Activated T-cell treated with anti-CD3 and anti-CD28 coated beads, Interleukin-2, amount 50 U/mL, for 4 hours (primary cell): ENCODE results near the gene OSMR. TPM values are rescaled to one million over a fixed set of nuclear protein-coding genes. Genes with fewer than 3 reads are reported as not detected.
A peak's percentile ranks its signal among the peaks of the same experiment; 100 is the strongest.

Experiments
- ATAC-seq, 2 donors: fragments of 200-7000 bp; cut with Tn5 transposase; one replicate each; pipeline ENCODE4 v1.10.0; 2021
- DNase-seq: peaks from one replicate; pipeline ENCODE4 v3.0.0-alpha.2; 2020
- H3K27me3 Mint-ChIP-seq: one replicate; pipeline ENCODE4 v1.8.0; 2021; ENCODE audit warnings: low read depth, mixed read lengths
- H3K36me3 Mint-ChIP-seq: one replicate; pipeline ENCODE4 v1.8.0; 2022; ENCODE audit warnings: mixed read lengths; ENCODE audit not compliant: insufficient read depth
- H3K4me1 Mint-ChIP-seq: one replicate; pipeline ENCODE4 v1.8.0; 2021; ENCODE audit warnings: low read depth, mixed read lengths
- H3K4me3 Mint-ChIP-seq: one replicate; pipeline ENCODE4 v1.8.0; 2021; ENCODE audit warnings: mild to moderate bottlenecking, moderate library complexity, mixed read lengths
- H3K9me3 Mint-ChIP-seq: one replicate; pipeline ENCODE4 v1.8.0; 2021; ENCODE audit warnings: mixed read lengths
- total RNA-seq, 3 donors: library from RNA; stranded (reverse); gene quantifications; one replicate each; pipeline ENCODE4 v1.2.1, GENCODE V29; 2021

Gene OSMR
- total RNA-seq, 3 donors from 2014 or later: 0.08 to 0.16 (median 0.15) TPM

DNA sequence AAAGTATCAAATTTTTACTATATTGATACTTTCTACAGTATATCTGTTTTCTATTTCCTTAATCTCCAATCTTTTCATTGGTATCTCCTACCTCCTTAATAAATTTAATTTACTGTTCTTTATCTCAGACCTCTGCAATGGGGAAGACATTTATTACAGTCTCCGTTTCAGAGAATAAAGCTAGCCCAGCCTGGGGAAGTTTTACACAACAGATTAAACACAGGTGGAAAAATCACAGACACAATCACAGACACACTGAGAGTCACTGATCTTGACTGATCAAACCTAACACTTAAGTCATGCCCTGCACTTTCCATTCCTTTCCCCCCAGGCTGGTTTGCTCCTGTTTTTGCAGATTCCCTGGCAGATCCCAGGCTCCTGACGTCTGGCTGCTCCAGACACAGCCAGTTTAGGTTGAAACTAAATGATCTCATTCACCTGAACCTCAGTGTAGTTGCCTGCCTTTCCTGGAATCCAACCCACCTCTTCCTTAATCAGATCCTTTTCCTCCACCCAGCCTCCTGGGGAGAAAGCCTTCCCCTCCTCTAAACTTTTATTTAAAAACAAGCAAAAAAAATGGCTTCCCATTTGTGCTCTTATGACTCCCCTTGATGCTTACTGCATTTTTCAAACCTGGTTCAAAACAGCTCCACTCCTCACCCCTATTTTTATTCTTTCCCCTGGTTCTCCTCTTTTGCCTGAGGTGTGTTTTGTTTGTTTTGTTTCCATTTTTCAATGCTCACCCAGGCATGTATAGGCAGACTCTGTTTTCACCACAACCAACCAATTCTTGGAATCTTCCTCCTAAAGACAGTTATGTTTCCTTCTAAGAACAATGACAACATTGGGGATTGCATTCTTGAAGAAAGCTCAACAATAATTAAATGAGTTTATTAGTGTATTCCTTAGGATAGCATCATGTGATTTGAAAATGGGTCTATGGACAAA lies 29.5 kb upstream of the OSMR start:
- DNase-seq (no peak), ATAC-seq (no peak)
- Mint-ChIP-seq H3K4me1 (no peaks in the 10 kb centered on the region), H3K4me3 (no peak overlapping the region), H3K36me3 (no peaks in the 10 kb centered on the region), H3K9me3 (no peaks in the 10 kb centered on the region), H3K27me3 (peaks cover 35% of the 10 kb centered on the region)

DNA sequence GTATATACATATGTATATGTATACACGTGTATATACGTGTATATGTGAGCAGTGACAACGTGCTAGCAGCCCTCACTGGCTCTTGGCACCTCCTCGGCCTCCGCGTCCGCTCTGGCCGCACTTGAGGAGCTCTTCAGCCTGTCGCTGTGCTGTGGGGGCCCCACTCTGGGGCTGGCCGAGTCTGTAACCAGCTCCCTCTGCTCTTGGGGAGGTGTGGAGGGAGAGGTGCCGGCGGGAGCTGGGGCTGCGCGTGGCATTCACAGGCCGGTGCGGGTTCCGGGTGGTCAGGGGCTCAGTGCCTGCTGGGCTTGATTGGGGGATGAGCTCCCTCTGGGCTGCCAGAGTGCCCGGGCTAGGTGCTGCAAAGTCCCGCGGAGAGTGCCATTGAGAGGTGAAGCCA lies 24.1 kb upstream of the OSMR start:
- H3K27me3 Mint-ChIP-seq: peaks cover 19% of the 10 kb centered on the region
- H3K9me3 Mint-ChIP-seq: peaks cover 7% of the 10 kb centered on the region

DNA sequence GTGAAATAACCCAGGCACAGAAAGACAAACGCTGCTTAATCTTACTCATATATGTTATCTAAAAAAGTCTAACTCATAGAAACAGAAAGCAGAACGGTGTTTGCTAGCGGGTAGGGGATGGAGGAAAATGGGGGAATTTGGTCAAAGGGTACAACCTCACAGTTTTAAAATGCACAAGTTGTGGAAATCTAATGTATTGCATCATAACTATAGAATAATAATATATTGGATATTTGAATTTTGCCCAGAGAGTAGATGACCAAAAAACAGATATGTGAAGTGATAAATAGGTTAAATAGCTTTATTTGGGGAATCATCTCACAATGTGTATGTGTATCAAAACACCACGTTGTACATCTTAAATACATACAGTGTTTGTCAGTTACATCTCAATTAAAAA lies 22.3 kb upstream of the OSMR start:
- no peak overlapping the region for H3K4me3 Mint-ChIP-seq
- peaks cover 9% of the 10 kb centered on the region for H3K9me3 Mint-ChIP-seq
- no peaks in the 10 kb centered on the region for H3K4me1 Mint-ChIP-seq
- H3K36me3 Mint-ChIP-seq: no peaks in the 10 kb centered on the region
- ATAC-seq (no peak), DNase-seq (no peak)
- peaks cover 9% of the 10 kb centered on the region for H3K27me3 Mint-ChIP-seq

More for the DNA sequence above, 24.1 kb upstream of the OSMR start:
- DNase-seq: no peak
- Mint-ChIP-seq H3K36me3 (no peaks in the 10 kb centered on the region), H3K4me3 (no peak overlapping the region), H3K4me1 (no peaks in the 10 kb centered on the region)
- no peak for ATAC-seq

DNA sequence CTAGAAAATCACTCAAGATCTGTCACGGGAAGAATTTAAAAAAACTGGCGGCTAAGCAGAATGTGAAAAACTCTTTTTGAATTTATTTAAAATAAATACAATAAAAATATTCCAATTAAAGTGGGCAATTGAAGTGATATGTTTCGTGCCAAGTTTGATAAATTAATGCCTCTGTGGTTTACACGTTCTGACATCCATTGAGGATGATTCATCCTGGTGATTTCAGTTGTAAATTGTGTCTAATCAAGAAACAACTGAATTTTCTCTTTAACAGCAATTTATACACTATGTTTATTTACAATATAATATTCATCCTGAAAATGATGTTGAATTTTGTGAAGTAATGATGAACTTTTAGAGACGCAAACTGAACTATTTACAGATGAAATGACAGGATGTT lies 21.0 kb upstream of the OSMR start:
- no peak overlapping the region for H3K4me3 Mint-ChIP-seq
- no peaks in the 10 kb centered on the region for H3K4me1 Mint-ChIP-seq
- H3K9me3 Mint-ChIP-seq: peaks cover 9% of the 10 kb centered on the region
- H3K36me3 Mint-ChIP-seq: no peaks in the 10 kb centered on the region
- ATAC-seq: no peak
- peaks cover 5% of the 10 kb centered on the region for H3K27me3 Mint-ChIP-seq
- no peak for DNase-seq

DNA sequence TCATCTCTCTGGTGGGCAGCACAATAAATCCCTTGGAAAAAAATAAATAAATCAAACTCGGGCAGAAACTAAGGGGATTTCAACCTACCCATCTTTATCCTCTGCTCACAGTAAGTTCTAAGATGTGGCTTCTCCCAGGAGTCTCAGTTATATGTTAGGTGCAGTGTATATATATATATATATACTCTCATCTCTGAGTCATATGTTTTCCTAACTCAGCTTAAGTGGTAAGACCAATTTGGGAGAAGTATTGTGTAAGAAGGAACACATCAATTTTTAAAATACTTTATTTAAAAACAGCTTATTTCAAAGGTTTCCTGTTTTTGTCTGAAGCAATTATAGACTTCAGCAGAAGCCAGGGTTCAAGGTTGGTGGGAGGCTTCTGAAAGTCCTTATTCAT lies 20.3 kb upstream of the OSMR start:
- DNase-seq (no peak), ATAC-seq (no peak)
- Mint-ChIP-seq H3K9me3 (peaks cover 9% of the 10 kb centered on the region), H3K27me3 (peaks cover 5% of the 10 kb centered on the region), H3K4me1 (no peaks in the 10 kb centered on the region), H3K4me3 (no peak overlapping the region), H3K36me3 (no peaks in the 10 kb centered on the region)

DNA sequence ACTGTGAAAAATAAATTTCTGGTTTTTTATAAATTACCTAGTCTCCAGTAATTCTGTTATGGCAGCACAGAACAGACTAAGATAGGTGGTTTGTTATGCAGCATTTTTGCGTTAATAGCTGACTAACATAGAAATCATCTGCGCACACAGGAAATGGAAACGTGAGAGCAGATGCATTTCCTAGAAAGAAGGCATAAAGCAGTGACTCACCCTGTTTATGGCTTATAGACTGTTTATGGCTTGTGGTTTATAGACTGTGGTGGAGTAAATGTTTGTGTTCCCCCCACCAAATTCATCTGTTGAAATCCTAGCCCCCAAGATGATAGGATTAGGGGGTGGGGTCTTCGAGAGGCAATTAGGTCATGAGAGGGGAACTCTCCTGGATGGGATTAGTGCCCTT lies 18.3 kb upstream of the OSMR start:
- DNase-seq (no peak), ATAC-seq (no peak)
- Mint-ChIP-seq H3K4me1 (no peaks in the 10 kb centered on the region), H3K4me3 (no peak overlapping the region), H3K27me3 (peaks cover 7% of the 10 kb centered on the region), H3K9me3 (peaks cover 5% of the 10 kb centered on the region), H3K36me3 (no peaks in the 10 kb centered on the region)

DNA sequence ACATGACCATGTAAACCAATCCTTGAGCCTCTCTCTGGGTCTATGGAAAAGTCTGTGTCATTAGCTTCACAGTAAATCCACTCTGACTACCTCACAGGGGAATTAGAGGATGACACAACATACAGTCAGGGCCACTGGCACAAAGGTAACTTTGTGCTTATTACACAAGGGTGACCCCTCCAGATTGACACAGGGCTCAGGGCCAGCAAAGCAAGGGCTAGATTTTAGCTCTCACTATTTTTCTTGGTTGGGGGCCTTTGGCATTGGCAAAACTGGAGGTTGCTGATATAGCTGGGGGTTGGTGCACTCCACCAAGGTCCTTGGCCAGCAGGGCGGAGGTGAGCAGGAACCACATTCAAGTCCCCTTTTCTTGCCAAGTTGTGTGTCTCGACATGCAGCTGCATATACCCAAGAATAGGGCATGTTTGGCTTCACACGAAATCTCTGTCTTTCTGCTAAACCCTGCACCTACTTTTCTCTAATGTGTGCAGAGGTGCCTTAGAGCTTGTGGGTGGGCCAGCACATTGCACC lies 15.2 kb upstream of the OSMR start:
- Mint-ChIP-seq H3K4me1 (no peaks in the 10 kb centered on the region), H3K4me3 (no peak overlapping the region), H3K9me3 (peaks cover 3% of the 10 kb centered on the region), H3K36me3 (no peaks in the 10 kb centered on the region), H3K27me3 (peaks cover 7% of the 10 kb centered on the region)
- DNase-seq (no peak), ATAC-seq (no peak)

DNA sequence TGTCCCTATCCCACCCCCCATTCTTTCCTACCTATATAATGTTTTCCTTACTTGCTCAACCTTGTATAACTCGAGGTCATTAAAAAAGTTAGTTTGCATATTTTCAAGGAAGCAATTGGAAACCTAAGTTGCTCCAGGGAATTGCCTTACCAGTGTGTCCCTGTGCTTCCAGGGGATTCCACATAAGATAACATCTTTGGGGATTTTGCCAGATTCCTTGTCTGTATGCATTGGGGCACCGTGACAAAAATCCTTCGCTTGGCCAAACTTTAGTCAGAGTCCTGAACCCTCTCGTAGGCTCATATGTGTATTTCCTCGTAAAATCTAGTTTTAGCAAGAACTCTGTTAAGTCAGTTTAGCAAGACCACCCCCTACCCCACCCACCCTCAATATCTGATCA lies 14.7 kb upstream of the OSMR start:
- Mint-ChIP-seq H3K27me3 (peaks cover 7% of the 10 kb centered on the region), H3K4me1 (no peaks in the 10 kb centered on the region), H3K9me3 (peaks cover 3% of the 10 kb centered on the region), H3K36me3 (no peaks in the 10 kb centered on the region), H3K4me3 (no peak overlapping the region)
- ATAC-seq: no peak
- no peak for DNase-seq

DNA sequence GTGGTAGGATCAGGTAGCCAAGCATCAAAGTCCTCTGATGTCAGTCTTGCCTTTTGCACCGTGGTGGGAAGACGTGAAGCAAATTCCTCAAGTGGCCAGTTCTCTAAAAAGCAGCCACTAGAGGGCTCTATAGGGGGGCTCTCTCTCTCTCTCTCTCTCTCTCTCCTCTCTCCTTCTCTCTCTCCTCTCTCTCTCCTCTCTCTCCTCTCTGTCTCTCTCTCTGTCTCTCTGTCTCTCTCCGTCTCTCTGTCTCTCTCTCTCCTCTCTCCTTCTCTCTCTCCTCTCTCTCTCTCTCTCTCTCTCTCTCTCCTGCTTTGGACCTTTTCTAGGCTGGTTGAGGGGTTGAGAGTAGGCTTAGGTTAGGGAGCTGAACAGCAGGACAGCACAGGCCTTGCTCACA lies 13.9 kb upstream of the OSMR start:
- H3K9me3 Mint-ChIP-seq: peaks cover under 1% of the 10 kb centered on the region
- no peak overlapping the region for H3K4me3 Mint-ChIP-seq
- ATAC-seq (no peak), DNase-seq (no peak)
- no peaks in the 10 kb centered on the region for H3K36me3 Mint-ChIP-seq
- H3K4me1 Mint-ChIP-seq: no peaks in the 10 kb centered on the region
- H3K27me3 Mint-ChIP-seq: peaks cover 5% of the 10 kb centered on the region

DNA sequence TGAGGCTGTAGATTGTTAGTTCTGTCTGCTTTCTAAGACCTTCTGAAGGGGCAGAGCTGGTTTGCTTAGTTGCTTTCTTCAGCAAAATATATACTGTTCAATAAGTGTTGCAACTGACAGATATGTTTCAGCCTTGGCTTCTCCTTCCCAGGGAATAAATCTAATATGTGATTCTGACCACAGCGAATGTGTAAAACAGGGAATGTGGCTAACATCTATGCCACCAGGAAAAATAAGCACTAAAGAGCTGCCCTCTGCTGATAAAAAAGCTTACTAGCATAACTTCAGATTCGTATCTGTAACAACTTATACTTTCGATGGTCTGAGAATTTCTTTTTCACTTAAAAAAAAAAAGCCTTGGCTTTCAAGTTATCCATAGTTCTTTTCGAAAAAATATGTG lies 13.0 kb upstream of the OSMR start:
- H3K4me1 Mint-ChIP-seq: no peaks in the 10 kb centered on the region
- no peak overlapping the region for H3K4me3 Mint-ChIP-seq
- H3K36me3 Mint-ChIP-seq: no peaks in the 10 kb centered on the region
- H3K27me3 Mint-ChIP-seq: peaks cover 7% of the 10 kb centered on the region
- ATAC-seq (no peak), DNase-seq (no peak)
- H3K9me3 Mint-ChIP-seq: no peaks in the 10 kb centered on the region

DNA sequence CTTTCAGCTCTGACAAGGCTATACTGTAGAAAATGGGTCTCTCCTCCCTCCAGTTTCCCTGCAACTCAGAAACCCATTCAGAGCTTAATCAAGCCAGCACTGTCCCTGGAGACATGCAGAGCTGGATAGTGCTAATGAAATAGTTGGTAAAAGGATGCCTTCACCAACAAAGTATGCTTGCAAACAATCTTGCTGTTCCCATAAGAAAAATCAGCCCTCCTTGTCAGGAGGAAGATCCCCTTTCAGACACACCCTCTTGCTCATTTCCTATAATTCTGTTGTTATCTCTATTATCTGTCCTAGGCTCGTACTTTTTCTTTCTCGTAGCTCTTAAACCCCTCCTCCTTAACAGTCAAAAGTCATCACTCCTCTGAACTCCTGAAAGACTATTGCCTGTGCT lies 9.9 kb upstream of the OSMR start:
- H3K4me1 Mint-ChIP-seq: no peaks in the 10 kb centered on the region
- ATAC-seq (no peak), DNase-seq (no peak)
- no peaks in the 10 kb centered on the region for H3K36me3 Mint-ChIP-seq
- no peaks in the 10 kb centered on the region for H3K9me3 Mint-ChIP-seq
- H3K27me3 Mint-ChIP-seq: peaks cover 11% of the 10 kb centered on the region
- H3K4me3 Mint-ChIP-seq: no peak overlapping the region

DNA sequence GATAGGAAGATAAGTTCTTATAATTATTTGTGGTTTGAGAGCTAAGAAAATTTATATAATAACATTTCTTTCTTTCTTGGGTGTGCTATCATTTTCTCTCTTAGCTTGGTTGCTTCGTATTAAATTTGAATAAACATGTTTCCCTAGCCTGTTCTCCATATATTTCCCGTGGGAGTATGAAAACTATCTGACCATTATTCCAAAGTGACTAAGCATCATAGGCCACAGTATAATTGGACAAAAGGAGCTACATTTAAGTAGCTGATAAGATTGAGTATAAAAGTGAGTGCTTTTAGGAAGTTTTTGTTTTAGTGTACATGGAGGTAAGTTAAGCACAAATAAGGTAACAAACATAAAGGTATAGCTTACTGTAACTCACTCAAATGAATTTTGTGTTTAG lies 8.4 kb upstream of the OSMR start:
- no peak for DNase-seq
- H3K27me3 Mint-ChIP-seq: peaks cover 14% of the 10 kb centered on the region

DNA sequence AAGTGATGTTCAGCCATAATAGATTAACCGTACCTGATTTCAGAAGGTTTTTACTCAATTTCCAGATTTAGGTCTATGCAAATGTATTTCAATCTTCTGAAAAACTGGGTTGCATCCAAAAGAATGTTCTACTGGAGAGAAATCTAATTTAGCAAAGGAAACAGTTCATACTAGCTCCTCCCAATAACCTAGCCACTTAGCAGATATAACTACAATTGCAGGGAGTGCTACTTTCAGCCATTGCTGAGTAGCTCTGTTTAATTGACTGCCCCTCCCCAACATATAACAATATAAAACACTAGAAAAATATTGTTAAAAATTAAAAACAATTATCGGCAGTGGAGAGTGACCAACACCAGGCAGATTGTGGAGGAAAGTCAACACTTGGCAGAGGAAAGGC lies 7.9 kb upstream of the OSMR start:
- Mint-ChIP-seq H3K27me3 (peaks cover 19% of the 10 kb centered on the region), H3K4me1 (no peaks in the 10 kb centered on the region), H3K9me3 (no peaks in the 10 kb centered on the region), H3K4me3 (no peak overlapping the region), H3K36me3 (no peaks in the 10 kb centered on the region)
- no peak for ATAC-seq
- no peak for DNase-seq

More for the DNA sequence above, 8.4 kb upstream of the OSMR start:
- no peaks in the 10 kb centered on the region for H3K36me3 Mint-ChIP-seq
- H3K4me3 Mint-ChIP-seq: no peak overlapping the region
- H3K9me3 Mint-ChIP-seq: no peaks in the 10 kb centered on the region
- H3K4me1 Mint-ChIP-seq: no peaks in the 10 kb centered on the region
- ATAC-seq: no peak

DNA sequence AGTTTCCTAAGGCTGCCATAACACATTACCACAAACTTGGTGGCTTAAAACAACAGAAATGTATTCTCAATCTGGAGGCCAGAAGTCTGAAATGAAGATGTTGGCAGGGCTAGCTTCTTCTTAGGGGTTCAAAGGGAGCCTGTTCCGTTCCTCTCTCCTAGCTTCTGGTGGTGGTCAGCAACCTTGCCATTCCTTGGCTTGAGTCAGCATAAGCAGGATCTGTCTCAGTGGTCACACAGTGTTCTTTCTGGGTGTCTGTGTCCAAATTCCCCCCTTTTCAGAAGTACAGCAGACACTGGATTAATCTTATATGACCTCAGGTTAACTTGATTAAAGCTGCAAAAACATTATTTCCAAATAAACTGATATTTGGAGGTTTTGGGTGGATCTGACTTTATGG lies 2.1 kb upstream of the OSMR start:
- peaks cover 8% of the 10 kb centered on the region for H3K4me1 Mint-ChIP-seq
- no peak for DNase-seq
- H3K36me3 Mint-ChIP-seq: no peaks in the 10 kb centered on the region
- H3K4me3 Mint-ChIP-seq: no peak overlapping the region
- peaks cover 52% of the 10 kb centered on the region for H3K27me3 Mint-ChIP-seq
- ATAC-seq: no peak
- H3K9me3 Mint-ChIP-seq: no peaks in the 10 kb centered on the region

DNA sequence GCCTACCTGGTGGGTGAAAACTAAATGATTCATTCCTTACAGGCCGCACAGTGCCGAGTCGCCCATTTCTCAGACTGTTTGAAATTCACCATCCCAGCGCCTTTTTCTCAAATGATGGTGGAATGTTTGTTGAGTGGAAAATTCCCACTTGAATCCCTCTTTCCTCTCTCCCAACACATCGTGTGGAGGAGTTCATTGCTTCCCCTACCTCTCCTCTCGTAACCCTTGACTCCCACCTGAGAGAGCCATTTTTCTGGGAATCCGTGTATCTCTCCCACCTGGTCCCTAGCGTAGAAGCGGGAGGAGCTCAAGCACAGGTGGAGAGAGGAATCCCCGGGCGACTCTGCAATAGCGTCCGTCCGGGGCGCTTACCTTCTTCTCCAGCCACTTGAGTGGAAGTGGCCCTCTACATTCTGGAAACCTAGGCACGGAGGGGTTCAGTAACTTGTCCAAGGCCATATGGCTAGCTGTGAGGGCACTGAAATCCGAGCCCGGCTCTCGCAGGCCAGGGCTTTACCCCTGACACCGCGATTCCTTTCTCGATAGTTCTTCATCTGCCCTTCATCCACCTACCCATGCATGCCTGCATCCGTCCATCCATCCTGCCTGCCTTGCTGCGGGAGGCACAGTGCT lies 683 bp downstream of the OSMR start:
- Mint-ChIP-seq H3K4me1 (peaks cover 8% of the 10 kb centered on the region), H3K9me3 (no peaks in the 10 kb centered on the region), H3K36me3 (no peaks in the 10 kb centered on the region), H3K4me3 (peak overlapping the region; percentile 27), H3K27me3 (peaks cover 60% of the 10 kb centered on the region)
- DNase-seq: no peak
- ATAC-seq: no peak
